ENCODE measurements around the gene DENND1B.

The DENND1B gene

DNA sequence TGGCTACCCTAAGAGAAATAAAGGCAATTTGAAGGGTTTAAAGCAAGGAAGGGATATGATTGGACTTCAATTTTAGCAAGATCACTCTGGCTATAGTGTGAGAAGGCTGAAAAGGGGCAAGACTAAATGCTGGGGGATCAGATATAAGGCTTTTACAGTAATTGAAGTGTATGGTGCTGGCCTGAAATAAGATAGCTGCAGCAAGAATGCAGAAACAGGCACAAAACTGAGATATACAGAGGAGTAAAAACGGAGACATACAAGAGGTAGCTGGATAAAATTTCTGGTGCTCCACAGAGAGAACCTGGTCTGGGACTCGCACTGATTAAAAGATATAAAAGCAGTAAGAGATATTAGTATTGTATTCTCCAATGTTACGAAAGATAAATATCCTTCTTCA is 92.0 kb downstream of the DENND1B start:
- no peak for DNase-seq

DNA sequence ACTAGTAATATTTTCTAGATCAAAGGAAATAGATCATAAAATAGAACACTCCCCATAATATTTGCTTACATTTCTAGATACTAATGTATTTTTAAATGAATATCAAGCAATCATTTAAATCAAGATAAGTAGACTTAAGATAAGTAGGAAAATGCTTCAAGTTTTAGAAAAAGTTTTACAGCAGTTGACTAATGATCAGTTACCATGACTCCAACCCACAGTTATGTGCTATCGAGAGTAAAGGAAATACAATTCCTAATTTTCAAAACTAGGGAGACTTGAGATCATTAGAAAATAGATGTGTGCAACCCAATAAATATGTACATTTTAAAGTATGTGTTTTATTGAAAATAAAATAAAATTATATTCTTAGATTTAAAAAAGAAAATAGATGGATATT is 95.0 kb downstream of the DENND1B start:
- DNase-seq, result no peak

DNA sequence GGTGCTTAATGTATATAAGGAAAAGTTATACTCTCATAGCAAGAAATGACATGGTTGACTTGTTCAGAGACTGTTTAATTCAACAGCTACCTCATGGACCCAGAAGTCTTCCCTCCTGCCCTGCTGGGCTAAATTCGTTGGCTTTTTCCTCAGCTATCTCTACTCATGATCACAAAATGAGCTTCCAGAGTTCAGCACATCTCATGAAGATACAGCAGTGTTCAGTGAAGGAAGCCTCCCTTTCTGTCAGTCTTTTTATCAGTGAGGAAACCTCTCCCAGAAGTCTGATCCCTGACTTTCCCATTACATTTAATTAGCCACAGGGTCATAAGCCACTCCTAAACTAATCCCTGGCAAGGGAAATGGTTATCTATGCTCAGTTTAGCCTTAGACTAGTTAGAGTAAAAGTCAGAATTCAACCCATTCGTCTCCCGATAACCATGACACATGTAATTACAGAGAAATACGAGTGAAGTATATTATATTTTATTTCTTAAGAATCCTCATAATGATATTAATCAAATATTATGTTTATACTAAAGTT is 97.5 kb downstream of the DENND1B start:
- DNase-seq, result no peak

DNA sequence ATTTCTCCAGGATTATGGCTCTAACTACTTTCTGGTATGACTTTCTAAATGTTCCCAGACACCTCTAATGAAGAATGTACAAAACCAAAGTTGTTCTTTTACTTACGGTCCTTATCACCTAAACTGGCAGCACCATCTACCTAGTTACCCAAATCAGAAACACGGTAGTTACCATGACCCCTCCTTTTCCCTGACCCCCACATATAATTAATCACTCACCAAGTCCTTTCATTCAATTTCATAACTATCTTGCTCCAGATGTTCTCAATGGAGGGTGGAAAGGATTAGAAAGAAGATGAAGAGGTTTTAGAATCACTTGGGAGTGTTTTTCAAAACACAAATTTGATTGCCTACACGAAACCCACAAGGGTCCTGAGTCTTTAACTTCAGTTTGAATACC is 98.0 kb downstream of the DENND1B start:
- DNase-seq, result no peak

DNA sequence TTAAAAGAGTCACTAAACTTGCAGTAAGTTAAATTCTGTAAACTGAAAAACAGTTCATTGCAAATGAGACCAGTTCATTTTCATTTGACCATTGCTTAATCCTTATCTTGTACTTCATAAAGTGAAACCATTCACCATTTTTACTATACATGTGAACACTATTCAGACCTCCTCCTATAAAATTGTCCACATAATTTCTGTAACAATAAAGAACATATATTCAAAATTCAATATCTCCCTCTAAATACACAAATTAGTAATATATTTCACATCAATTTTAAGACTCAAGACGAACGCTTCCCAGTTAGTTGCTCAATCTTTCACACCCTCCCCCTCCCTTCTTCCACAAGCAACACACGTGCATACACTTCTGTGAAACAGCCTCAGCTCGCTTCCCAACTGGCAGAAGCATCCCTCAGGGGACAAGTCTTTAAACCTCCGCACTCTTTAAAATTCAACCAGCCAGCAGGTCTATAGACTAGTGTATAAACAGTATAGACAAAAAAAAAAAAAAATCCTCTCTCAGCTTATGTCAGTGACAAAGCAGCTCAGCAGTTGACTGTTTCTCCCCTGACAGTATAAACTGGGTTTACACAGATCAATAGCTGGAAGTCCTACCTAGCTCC is 99.6 kb downstream of the DENND1B start:
- peak; percentile 28 to 80 for DNase-seq

DNA sequence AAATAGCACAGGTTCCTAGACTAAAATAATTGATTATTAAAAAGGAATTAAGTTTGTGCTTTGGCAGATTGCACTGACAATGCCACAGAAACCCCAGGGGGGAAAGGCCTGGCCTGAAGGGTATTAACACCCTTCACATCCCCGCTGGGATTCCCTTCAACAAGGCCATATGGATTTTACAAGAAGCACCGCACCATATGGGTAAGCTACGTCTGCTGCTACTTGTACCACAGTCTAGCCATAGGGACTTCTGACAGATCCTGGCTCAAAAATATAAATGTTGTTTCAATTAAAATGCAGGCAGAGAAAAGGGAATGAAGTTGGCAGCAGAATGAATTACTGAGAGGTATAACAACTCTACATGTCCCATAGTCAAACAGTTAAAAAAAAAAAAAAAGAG is 101.0 kb downstream of the DENND1B start:
- peak; percentile 86 to 97 for DNase-seq

DNA sequence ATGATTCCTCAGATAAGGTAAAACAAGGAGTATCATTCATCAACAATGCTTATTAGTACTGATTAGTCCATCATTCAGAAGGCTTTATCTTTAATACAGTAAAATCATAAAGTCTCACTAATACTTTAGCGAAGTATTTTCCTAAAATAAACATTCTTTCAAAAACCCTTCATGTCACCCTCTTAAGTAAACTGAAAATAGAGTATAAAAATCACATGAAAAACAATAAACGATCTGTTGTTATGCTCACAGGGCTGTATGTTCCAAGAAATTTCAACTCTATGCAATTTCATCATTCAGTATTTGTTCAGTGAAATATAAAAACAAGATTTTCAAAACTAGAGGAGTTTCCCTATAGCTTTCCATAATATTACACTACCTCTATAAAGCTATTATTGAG is 102.0 kb downstream of the DENND1B start:
- DNase-seq, result no peak

DNA sequence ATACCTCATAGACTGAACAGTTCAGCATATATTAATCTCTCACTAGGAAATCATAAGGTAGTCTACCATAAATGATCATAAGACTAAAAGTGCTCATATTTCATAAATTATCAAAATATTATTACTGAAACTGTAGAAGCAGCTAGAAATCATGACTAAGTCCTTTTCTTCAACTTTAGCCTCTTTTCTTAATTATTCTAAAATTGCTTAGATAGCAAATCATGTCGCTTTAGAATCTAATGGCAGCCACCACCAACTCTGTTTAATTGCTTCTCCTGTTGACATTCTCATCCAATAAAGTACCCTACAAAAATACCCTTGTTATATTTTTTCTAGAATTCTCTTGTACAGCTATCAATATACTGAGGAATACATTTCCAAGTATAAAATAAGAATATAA is 102.9 kb downstream of the DENND1B start:
- no peak for DNase-seq

DNA sequence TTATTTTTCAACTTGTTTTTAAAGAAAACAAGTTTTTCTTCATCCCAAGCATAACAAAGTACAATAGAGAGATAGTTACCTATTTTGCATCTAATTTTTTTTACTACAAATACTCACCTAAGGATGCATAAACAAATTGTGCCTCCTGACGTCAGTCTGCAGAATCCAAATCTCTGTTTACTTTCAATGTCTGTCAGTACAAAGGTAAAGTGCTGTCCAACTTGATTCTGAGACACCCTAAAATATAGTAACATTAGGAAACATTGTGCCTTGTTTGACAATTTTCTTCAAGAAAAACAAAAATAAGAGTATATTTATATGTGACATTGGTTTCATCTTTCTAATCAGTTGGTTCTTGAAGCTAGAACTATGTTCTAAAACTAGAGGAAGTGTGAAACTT is 103.4 kb downstream of the DENND1B start:
- DNase-seq, result no peak

DNA sequence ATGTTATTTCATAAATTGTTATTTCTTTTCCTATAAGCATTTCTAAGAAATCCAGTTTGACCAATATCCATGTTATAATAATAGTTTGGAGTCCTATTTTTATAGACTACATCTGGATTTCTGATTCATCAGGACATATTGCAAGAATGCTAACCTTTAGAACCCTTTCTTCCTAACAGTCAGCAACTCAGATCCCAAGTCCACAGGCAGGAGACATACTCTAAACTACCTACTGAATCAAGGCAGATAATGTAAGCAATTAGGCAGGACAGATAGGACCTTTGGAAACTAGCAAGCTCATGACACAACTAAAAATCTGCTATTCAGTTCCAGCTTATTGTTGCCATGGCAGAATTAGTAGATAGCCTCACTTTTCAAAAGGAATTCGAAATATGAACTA is 104.1 kb downstream of the DENND1B start:
- DNase-seq, result no peak

DNA sequence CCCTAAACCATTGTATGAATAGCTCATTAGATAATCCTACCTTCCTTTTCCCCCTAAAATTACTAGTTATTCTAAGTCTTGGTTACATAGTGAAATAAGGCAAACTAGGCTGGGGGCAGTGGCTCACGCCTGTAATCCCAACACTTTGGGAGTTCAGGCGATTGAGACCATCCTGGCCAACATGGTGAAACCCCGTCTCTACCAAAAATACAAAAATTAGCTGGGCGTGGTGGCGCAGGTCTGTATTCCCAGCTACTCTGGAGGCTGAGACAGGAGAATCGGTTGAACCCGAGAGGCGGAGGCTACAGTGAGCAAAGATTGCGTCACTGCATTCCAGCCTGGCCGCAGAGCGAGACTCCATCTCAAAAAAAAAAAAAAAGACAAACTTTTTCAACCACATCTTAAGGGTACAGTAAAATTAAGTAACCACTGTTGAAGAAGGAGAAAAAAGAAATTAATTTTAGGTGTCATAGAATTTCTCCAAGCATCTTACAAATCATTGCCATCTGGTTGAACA is 108.5 kb downstream of the DENND1B start:
- no peak for DNase-seq

DNA sequence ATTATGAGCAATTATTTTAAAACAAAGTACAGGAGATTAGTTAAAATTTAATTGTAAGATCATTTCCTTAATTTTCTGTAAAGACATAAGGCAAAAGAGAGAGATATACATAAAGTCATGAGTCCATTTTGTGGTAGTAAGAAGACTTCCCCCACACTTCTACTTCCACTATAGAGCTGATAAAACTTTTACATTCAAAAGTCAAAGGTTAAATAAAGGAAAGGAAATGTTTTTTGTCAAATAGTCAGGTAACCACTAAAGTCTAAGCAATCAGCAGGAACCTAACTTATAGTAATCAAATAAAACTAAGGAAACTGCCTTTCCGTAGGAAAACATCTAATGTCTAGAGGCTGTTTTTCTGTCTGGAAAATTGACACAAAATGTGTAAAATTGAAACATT is 110.9 kb downstream of the DENND1B start:
- DNase-seq, result no peak

DNA sequence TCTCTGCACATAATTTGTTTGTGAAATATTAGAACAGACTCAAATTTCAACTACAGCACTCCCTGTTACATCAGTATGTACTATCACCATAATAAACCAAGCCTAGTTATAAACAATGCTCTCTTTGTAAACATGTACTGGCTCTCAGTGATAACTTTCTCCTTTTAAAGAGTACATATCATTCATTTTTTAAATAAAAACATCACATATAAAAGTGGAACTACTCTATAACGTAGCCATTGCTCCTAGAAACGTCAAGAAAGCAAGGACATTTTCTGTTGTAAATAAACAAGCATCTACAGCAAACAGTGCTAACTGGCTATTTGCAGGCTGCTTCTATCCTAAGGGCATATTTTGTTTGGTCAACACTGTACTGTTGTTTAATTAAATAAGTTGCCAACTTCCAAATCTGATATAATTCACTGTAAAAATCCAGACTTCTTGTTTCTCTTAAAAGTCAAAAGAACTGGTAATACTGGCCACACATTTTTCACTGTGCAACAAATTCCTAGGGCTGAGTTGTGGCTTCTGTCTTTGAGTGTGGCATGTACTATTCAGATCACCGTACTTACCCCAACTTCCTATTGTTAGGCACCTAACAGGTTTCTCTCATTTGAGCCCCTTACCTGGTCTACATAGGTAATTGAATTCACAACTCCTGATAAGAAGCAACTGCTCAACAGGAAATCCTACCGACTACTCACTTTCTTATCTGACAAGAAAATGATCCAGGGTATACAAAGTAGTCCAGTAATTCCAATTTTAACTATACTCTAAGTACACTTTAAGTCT is 111.9 kb downstream of the DENND1B start:
- no peak for DNase-seq

DNA sequence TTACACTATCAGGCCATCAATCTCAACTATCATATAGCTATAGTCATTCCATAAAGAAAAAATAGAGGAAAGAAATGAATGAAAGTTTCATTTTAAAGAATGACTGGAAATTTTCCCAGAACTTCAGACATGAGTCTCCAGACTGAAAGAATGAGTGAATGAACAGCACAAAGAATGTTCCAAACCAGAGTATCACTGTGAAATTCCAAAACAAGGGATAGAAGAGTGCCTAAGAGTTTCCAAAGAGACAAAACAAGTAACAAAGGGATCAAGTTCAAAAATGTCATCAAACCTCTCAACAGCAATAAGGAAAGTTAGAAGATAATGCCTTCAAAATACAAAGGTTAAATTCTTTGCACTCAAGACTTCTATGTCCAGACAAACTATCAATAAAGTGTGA is 114.9 kb downstream of the DENND1B start:
- no peak for DNase-seq

DNA sequence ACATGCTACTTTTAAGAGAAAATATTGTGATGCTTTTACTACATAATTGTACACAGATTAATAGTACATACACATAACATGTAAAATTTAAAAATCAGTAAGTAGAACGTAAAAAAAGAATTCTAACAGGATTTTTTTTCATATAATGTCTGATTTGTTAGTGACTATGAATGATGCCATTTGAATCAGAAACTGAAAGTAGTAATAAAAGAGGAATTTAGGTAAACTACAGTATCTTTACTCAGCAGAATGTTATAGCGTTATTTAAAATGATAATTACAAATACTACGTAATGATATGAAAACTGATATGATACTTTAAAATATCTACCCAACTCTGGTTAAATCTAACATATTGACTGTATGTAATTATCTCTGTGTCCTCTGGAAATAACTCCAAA is 116.1 kb downstream of the DENND1B start:
- no peak for DNase-seq

DNA sequence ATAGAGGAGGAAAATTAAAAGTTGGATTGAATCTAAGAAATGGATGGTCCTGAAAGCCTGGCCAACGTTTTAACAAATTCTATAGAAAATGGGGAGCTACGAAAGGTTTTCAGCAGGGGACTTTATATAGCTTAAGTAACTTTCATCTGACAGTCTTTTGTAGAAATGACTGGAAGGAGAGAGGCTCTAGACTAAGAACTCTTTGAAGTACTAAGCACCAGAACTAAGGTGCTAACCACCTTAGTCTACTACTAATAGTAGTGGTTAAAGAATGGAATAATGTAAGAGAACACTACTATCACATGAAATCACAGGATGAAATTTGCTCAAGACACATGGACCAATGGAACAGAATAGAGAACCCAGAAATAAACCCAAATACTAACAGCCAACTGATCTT is 126.1 kb downstream of the DENND1B start:
- no peak for DNase-seq

DNA sequence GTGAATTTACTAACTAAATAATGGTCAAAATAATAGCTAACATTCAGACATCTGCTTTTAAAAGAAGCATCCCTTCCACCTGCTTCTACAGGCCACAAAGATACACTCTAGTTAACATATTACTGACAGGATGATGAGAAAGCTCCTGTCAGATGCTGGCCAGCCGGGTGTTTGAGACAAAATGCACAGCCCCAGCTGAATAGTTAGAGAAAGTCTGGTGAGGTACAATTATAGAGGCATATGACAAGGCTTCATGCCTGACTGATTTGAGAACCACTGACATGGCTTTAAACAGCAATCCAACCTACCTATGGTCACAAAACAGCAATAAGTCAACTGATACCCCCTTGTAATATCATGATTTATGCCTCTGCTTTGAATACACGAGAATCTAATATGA is 137.0 kb downstream of the DENND1B start:
- no peak for DNase-seq

DNA sequence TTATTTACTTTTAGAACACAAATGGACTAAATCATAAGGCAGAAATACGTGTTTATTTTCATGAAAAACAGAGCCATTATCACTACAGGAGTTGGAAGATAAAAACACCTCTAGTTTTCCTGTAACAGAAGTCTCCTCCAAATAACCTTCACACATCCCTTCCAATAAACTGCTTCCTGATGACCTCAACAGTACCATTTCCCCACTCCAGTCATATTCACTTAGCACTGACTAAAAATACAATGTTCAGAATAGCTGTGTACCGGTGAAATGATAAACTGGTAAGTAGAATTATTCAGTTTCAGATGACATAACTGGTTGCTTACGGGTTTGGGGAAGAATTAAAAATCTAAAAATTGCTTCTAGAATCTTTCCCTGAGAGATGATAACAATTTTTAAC is 137.9 kb downstream of the DENND1B start:
- no peak for DNase-seq

DNA sequence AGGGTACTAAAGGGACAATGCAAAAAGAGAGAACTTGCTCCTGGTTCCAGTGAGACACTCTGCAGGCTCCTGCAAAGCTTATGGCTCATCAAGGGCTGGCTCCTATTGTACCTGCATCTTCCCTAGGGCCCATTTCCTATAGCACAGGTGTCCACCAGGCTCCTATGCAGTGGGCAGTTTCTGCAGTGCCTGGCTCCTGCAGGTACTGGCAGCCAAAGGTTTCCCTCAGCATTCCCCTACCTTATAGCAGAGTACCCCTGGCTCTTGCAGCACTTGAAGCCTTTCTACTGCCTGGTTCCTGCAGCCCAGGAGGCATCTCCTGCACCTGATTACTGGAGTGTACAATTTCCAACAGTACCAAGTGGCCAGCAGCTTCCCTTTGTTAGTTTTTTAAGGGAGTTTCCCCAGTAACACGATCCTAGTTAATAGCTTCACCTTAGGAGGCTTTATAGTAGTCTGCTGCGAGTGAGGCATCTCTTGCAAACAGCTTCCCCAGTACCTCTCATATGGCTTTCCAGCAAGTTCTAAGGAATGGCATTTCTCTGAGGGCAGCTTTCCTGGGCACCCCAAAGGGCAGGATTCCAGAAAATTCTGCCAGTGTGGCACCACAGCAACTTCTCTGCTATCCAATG is 141.7 kb downstream of the DENND1B start:
- DNase-seq, result no peak

DNA sequence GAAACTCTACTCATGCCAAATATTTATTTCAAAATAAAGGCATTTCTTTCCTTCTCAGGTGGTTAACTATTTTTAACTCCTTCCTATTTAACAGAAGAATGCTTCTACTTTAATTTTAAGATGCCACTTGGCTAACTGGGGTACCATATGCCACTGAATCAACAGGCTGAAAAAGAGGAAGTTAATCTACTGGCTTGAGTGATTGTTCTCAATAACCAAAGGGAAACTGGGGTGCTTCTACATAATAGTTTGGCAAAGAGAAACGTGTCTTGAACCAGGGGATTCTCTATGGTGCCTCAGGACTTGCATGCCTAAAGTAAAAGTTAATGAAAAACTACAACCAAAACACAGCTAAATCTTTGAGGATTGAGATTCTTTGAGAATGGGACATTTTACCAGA is 142.6 kb downstream of the DENND1B start:
- DNase-seq, result no peak

DNA sequence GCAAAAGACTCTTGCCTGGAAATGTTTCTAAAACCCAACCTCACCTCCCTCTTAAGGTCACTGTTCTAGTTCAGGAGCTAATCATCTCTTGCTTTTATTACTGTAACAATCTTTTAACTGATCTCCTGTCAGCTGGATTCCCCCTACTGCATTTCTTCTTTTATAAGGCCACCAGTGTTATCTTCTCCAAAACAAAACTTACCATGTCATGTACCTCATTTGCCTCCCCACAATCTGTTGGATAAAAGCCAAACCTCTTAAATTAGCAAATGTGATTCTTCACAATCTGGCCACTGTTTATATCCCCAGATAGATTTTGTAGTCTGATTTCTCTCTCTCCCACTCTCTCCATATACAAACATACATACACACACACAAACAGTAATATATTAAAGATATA is 143.3 kb downstream of the DENND1B start:
- DNase-seq, result no peak

DNA sequence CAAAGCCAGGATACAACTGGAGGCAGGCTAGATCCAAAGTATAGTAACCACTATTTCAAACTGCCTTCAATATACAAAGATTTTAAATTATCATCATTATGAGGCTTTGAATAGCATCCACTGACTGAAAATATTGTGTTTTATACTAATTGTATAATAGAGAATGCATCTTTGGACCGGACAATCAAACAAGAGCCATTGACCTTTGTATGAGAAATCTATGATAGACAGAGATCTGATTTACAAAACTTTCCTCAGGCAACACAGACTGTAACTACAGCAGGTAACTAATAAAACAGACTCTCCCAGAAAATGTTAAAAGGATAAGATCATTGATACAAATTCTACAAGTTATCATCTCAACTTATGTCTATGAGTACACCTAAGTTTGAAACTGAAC is 152.9 kb downstream of the DENND1B start:
- no peak for DNase-seq

DNA sequence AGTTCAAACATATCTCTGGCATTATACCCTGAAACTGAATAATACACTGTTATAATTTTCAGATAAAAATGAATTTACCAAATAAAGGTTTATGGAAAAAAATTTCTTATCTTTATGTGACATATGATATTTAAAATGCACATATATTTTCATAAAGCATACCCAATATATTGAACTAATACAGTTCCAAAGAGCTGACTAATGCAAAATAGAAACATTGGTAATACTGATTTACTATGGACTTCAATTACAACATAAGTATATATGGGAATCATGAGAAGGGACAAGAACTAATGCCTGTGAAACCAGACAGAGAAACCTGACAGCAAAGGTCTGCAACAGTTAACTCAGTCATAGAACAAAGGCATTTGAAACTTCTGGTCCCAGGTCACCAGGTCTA is 153.5 kb downstream of the DENND1B start:
- DNase-seq, result no peak

DNA sequence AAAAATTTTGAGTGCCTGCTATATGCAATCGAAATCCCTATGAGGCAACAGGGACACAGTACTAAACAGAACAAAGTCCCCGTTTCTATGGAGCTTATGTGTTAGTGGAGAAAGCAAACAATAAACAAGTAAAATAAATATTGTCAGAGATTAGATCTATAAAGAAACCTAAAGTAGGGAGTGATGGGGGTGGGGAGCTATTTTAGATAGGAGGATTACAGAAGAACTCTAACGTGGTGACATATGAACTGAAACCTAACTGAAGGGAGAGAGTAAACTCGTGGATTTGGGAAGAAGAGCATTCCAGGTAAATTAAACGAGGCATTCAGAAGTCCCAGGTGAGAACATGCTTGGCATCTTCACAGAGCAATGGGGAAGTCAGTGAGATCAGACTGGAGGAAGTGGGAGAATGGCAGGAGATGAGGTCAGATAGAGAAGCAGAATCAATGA is 154.5 kb downstream of the DENND1B start:
- no peak for DNase-seq

Measured in NCI-H446 (cell line).